ENCODE measurements around the gene CENPL. TPM values are rescaled to one million over a fixed set of nuclear protein-coding genes. Genes with fewer than 3 reads are reported as not detected.
"Not testable (repeated sequence)": the region's sequence is repeated elsewhere in the genome, so short reads cannot be mapped to it uniquely, and the experiment has no call there.

The CENPL gene
- total and polyA plus RNA-seq, 2 experiments from 2014 or later: 4.9 to 10.9 TPM

GRCh38 chr1:173864179-173864867 is 39.6 kb upstream of the CENPL start:
- peaks cover 40% of the 10 kb centered on the region for H3K36me3 ChIP-seq
- no peaks in the 10 kb centered on the region for H3K27me3 ChIP-seq
- peaks cover 19% of the 10 kb centered on the region for H3K4me1 ChIP-seq (ENCODE audit: low read depth)
- peak overlapping the region; percentile 77 for H3K27ac ChIP-seq
- no peak for TF ChIP-seq CTCF (IDR thresholded peaks at IDR 0.05; ENCODE audit: low read depth, low read length)
- peak in 1 of 2 donors; percentile 15 for DNase-seq (ENCODE audit: low read depth in 1 of 2, low spot score in 1 of 2)
- H3K4me3 ChIP-seq: no peak overlapping the region
- H3K9me3 ChIP-seq (ENCODE audit: low read depth): no peaks in the 10 kb centered on the region

- Histone ChIP-seq H3K9me3 (ENCODE audit: low read depth) (no peaks in the 10 kb centered on the region), H3K27me3 (no peaks in the 10 kb centered on the region), H3K4me3 (no peak overlapping the region), H3K4me1 (ENCODE audit: low read depth) (peaks cover 19% of the 10 kb centered on the region), H3K27ac (peak overlapping the region; percentile 77), H3K36me3 (peaks cover 47% of the 10 kb centered on the region)
- DNase-seq (ENCODE audit: low read depth in 1 of 2, low spot score in 1 of 2): peak in 1 of 2 donors; percentile 14
- TF ChIP-seq CTCF (IDR thresholded peaks at IDR 0.05; ENCODE audit: low read depth, low read length): no peak
Measured at GRCh38 chr1:173863224-173864161, 38.8 kb upstream of the CENPL start.

- peaks cover 19% of the 10 kb centered on the region for H3K4me1 ChIP-seq (ENCODE audit: low read depth)
- no peak overlapping the region for H3K4me3 ChIP-seq
- DNase-seq (ENCODE audit: low read depth in 1 of 2, low spot score in 1 of 2): peak in 1 of 2 donors; percentile 34
- peak overlapping the region; percentile 48 for H3K27ac ChIP-seq
- TF ChIP-seq CTCF (IDR thresholded peaks at IDR 0.05; ENCODE audit: low read depth, low read length): no peak
- no peaks in the 10 kb centered on the region for H3K9me3 ChIP-seq (ENCODE audit: low read depth)
- H3K27me3 ChIP-seq: no peaks in the 10 kb centered on the region
- H3K36me3 ChIP-seq: peaks cover 54% of the 10 kb centered on the region
Measured at GRCh38 chr1:173862769-173863223, 38.1 kb upstream of the CENPL start.

GRCh38 chr1:173862146-173862768 is 37.6 kb upstream of the CENPL start:
- peaks cover 19% of the 10 kb centered on the region for H3K4me1 ChIP-seq (ENCODE audit: low read depth)
- not testable (repeated sequence) for H3K27me3 ChIP-seq; H3K9me3 ChIP-seq (ENCODE audit: low read depth); H3K4me3 ChIP-seq
- H3K27ac ChIP-seq: peak overlapping the region; percentile 48
- peaks cover 55% of the 10 kb centered on the region for H3K36me3 ChIP-seq
- peak in 1 of 2 donors; percentile 25 for DNase-seq (ENCODE audit: low read depth in 1 of 2, low spot score in 1 of 2)

- Histone ChIP-seq H3K4me1 (ENCODE audit: low read depth) (peaks cover 17% of the 10 kb centered on the region), H3K9me3 (ENCODE audit: low read depth) (no peaks in the 10 kb centered on the region), H3K4me3 (no peak overlapping the region), H3K27ac (peak overlapping the region; percentile 36), H3K36me3 (peaks cover 59% of the 10 kb centered on the region), H3K27me3 (no peaks in the 10 kb centered on the region)
- peak in 1 of 2 donors; percentile 16 for DNase-seq (ENCODE audit: low read depth in 1 of 2, low spot score in 1 of 2)
- TF ChIP-seq CTCF (IDR thresholded peaks at IDR 0.05; ENCODE audit: low read depth, low read length): no peak
Measured at GRCh38 chr1:173861731-173862145, 37.1 kb upstream of the CENPL start.

All from cardiac muscle cell (in vitro differentiated cells and primary cell).